ENCODE measurements around the gene TENM4. TPM values are rescaled to one million over a fixed set of nuclear protein-coding genes. Genes with fewer than 3 reads are reported as not detected.

Gene TENM4
- polyA plus RNA-seq, 1 of the 3 experiments (the other 2 are of a cell fraction) = 16.7 TPM

DNA sequence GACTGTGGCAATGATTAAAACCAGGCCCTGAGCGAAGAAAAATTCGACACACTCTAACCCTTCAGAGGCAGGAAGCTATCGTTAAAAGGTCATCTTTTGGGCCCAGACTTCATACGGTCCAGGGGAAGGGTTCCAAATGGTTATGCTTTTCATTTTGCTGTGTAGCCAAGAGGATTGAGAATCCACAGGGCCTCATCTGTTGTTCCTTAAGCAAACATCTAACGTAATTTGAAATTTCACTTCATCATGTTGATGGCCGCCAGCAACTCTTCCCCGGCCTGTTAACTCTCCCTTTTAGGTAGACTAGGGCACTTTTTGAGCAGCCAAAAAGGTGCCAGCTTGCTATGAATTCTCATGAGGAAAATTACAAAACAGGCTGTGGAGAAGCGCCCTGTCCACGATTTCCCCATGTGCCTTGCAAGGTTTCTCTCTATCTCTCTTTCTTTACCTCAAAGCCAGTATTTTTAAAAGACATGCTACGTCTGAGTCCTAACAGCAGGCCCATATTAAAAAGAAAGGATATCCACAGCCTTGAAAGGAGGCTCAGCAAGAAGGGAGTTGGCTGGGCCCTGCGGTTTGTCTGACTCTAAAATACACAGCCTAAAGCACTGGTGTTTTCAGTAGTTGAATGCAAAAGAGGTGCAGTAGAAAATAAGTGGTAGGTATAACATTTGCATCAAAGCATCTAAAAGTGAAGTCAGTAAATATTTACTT, 509.9 kb downstream of the TENM4 start:
- H3K9me3 ChIP-seq = no peaks in the 10 kb centered on the region

More for the DNA sequence above, 509.9 kb downstream of the TENM4 start:
- H4K20me1 ChIP-seq (ENCODE audit: insufficient read depth) = no peaks in the 10 kb centered on the region; the same call in 1 of the 2 replicates
- H3K36me3 ChIP-seq (replicated peaks in 1 of 2; ENCODE audit: control insufficient read depth in 1 of 2, insufficient read depth in 2 of 2, low read length in 1 of 2) = peaks cover 0 to 2% of the 10 kb centered on the region in 2 experiments
- no peak overlapping the region for H3K4me3 ChIP-seq (ENCODE audit: low read depth in 2 of 2, low read length in 1 of 2)
- H3K79me2 ChIP-seq (ENCODE audit: insufficient read depth) = no peaks in the 10 kb centered on the region
- no peaks in the 10 kb centered on the region for H3K27me3 ChIP-seq (ENCODE audit: insufficient read depth)
- no peaks in the 10 kb centered on the region for H3F3A ChIP-seq (replicated peaks; ENCODE audit: insufficient read depth)
- CTCF ChIA-PET = interaction anchor here (0.7 to 1.7 kb wide), 4 partner anchors 20 to 284 kb away, joined by 3 to 5 read pairs (median 3); no protein-coding TSS in a partner anchor
- POLR2A ChIA-PET = no interaction called here
- H3K4me2 ChIP-seq = no peak overlapping the region
- no peak overlapping the region for H3K9ac ChIP-seq
- DNase-seq = no peak
- H3K9me2 ChIP-seq = no peaks in the 10 kb centered on the region
- no peak overlapping the region for H2AFZ ChIP-seq (ENCODE audit: low read depth)
- peak overlapping the region in 1 of 2 experiments; percentile 20; a peak in 2 of 4 replicates for H3K27ac ChIP-seq (ENCODE audit: low read depth in 2 of 2, low read length in 1 of 2)
- 66% methylated on average over 11 of the region's 11 CpGs for WGBS (ENCODE audit: low lambda C conversion rate)
- peaks cover 7 to 56% of the 10 kb centered on the region in 2 experiments; a peak in 2 of 4 replicates for H3K4me1 ChIP-seq (ENCODE audit: control insufficient read depth in 1 of 2, insufficient read depth in 2 of 2, low read depth in 1 of 2, low read length in 1 of 2)
- TF ChIP-seq RAD21 (IDR thresholded peaks at IDR 0.05; ENCODE audit: low read length) = no peak
- no peak for TF ChIP-seq NFIC (IDR thresholded peaks at IDR 0.05; ENCODE audit: borderline replicate concordance)
- no peak for TF ChIP-seq PBX3 (IDR thresholded peaks at IDR 0.05)
- TF ChIP-seq CTCF (IDR thresholded peaks at IDR 0.05) = no peak
- TF ChIP-seq USF1 (IDR thresholded peaks at IDR 0.05; ENCODE audit: borderline replicate concordance, low read depth) = no peak
- TF ChIP-seq MAX (IDR thresholded peaks at IDR 0.05; ENCODE audit: low read depth) = no peak
- no peak for TF ChIP-seq FOXJ3 (CRISPR knock-in tag; IDR thresholded peaks at IDR 0.05)
- no peak for TF ChIP-seq TAF1 (IDR thresholded peaks at IDR 0.05; ENCODE audit: borderline replicate concordance, low read depth, low read length)
- no peak for TF ChIP-seq USF2 (IDR thresholded peaks at IDR 0.05; ENCODE audit: borderline replicate concordance, low read depth, low read length)
- no peak for TF ChIP-seq TEAD4 (IDR thresholded peaks at IDR 0.05; ENCODE audit: borderline replicate concordance, insufficient read depth)
- TF ChIP-seq FOXM1 (IDR thresholded peaks at IDR 0.05; ENCODE audit: low read depth) = no peak
- TF ChIP-seq JUND (IDR thresholded peaks at IDR 0.05) = no peak
- TF ChIP-seq MXI1 (IDR thresholded peaks at IDR 0.05; ENCODE audit: low read depth, low read length) = no peak
- TF ChIP-seq EP300 (IDR thresholded peaks at IDR 0.05; ENCODE audit: borderline replicate concordance in 1 of 2, low read depth in 1 of 2, low read length in 1 of 2) = no peak; a peak in 1 of 4 replicates

All from SK-N-SH (cell line).